ENCODE results near the gene DNPH1. TPM values are rescaled to one million over a fixed set of nuclear protein-coding genes. Genes with fewer than 3 reads are reported as not detected.

The DNPH1 gene
- total and polyA plus RNA-seq, 2 donors (not counting 3 experiments of a cell fraction or from before 2014, with no cell fraction given) = 37.7 to 120 TPM

GRCh38 chr6:43205849-43206248 is 23.4 kb downstream of the DNPH1 start:
- Histone ChIP-seq H2AFZ (ENCODE audit: low read depth, low read length) (no peak overlapping the region), H4K20me1 (replicated peaks; ENCODE audit: control insufficient read depth, extremely low read depth, insufficient read depth, low read length) (no peaks in the 10 kb centered on the region), H3K4me3 (replicated peaks in 1 of 3; ENCODE audit: insufficient read depth in 1 of 3, low read depth in 1 of 3, low read length in 3 of 3) (no peak overlapping the region), H3K4me2 (ENCODE audit: insufficient read depth, low read length) (no peak overlapping the region), H3K9me1 (replicated peaks; ENCODE audit: control insufficient read depth, extremely low read depth, insufficient read depth, low read length) (no peaks in the 10 kb centered on the region), H3K27me3 (ENCODE audit: control insufficient read depth in 2 of 2, insufficient read depth in 2 of 2, low read length in 2 of 2) (no peaks in the 10 kb centered on the region), H3K27ac (ENCODE audit: insufficient read depth, low read depth, low read length) (no peak overlapping the region), H3K36me3 (ENCODE audit: control insufficient read depth in 2 of 2, extremely low read depth in 1 of 2, insufficient read depth in 2 of 2, low read length in 2 of 2) (peaks cover 0 to 7% of the 10 kb centered on the region in 2 experiments), H3K4me1 (ENCODE audit: control insufficient read depth, extremely low read depth, insufficient read depth, low read length) (peaks cover 3% of the 10 kb centered on the region), H3K79me2 (ENCODE audit: control insufficient read depth, insufficient read depth, low read length) (no peaks in the 10 kb centered on the region), H3K9ac (replicated peaks; ENCODE audit: extremely low read depth, insufficient read depth, low read length) (no peak overlapping the region), H3K9me3 (replicated peaks; ENCODE audit: control insufficient read depth, insufficient read depth, low read length) (no peaks in the 10 kb centered on the region)
- dilution Hi-C loops (cut with MboI; ENCODE audit: extremely low pct_ligation_motif_present, low sequenced_read_pairs) (no loop called here), intact Hi-C loops (cut with micrococcal nuclease) (no loop called here)
- FAIRE-seq (no peak), DNase-seq (ENCODE audit: low read depth, low spot score) (no peak)
- no TSS peak for BruUV-seq (replicated peaks)
- CTCF ChIA-PET = no interaction called here
- POLR2A ChIA-PET = interaction anchor here (0.7 kb wide), 1 partner anchor 10 kb away, joined by 3 read pairs; no protein-coding TSS in a partner anchor
- TF ChIP-seq MYC (IDR thresholded peaks at IDR 0.05; ENCODE audit: low read depth, low read length) (no peak), POLR2A (IDR thresholded peaks at IDR 0.05; ENCODE audit: low read depth, low read length) (no peak), EZH2 (IDR thresholded peaks at IDR 0.05; ENCODE audit: borderline replicate concordance, low read depth, low read length, severe bottlenecking) (no peak), POLR2AphosphoS5 (IDR thresholded peaks at IDR 0.05; ENCODE audit: insufficient read depth, low read depth, low read length) (no peak)

DNA sequence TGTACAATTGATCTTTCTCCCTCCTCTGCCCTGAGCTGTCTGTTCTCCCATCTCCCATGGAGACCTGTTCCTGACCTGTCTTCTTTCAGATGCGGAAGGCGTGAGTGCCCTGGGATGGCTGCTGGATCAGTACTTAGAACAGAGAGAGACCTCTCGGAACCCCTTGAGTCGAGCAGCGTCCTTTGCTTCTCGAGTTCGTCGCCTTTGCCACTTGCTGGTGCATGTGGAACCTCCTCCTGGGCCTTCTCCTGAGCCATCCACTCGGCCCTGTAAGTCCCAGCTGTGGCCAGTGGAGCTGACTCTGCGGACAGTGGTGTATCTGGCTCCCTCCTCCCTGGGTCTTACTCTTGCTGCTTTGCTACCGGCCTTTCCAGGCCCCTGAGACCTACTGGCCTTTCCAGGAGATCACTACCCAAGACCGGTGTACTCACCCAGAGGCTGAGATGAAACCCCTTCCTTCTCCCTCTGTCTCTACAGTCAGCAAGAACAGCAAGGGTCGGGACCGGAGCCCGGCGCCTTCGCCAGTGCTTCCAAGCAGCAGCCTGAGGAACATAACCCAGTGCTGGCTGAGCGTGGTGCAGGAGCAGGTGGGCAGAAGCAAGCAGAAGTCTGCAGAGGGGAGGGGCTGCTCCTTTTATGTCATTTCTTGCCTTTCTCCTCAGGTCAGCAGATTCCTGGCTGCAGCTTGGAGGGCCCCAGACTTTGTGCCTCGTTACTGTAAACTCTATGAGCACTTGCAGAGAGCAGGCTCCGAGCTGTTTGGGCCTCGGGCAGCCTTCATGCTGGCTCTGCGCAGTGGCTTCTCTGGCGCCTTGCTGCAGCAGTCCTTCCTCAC is 24.8 kb downstream of the DNPH1 start:
- Histone ChIP-seq H3K27ac (ENCODE audit: insufficient read depth, low read depth, low read length) (no peak overlapping the region), H3K4me3 (replicated peaks in 1 of 3; ENCODE audit: insufficient read depth in 1 of 3, low read depth in 1 of 3, low read length in 3 of 3) (no peak overlapping the region), H3K79me2 (ENCODE audit: control insufficient read depth, insufficient read depth, low read length) (no peaks in the 10 kb centered on the region), H2AFZ (ENCODE audit: low read depth, low read length) (no peak overlapping the region), H3K4me1 (ENCODE audit: control insufficient read depth, extremely low read depth, insufficient read depth, low read length) (no peaks in the 10 kb centered on the region), H3K9ac (replicated peaks; ENCODE audit: extremely low read depth, insufficient read depth, low read length) (no peak overlapping the region), H3K9me3 (replicated peaks; ENCODE audit: control insufficient read depth, insufficient read depth, low read length) (no peaks in the 10 kb centered on the region), H3K36me3 (ENCODE audit: control insufficient read depth in 2 of 2, extremely low read depth in 1 of 2, insufficient read depth in 2 of 2, low read length in 2 of 2) (peaks cover 0 to 15% of the 10 kb centered on the region in 2 experiments), H3K4me2 (ENCODE audit: insufficient read depth, low read length) (no peak overlapping the region), H4K20me1 (replicated peaks; ENCODE audit: control insufficient read depth, extremely low read depth, insufficient read depth, low read length) (no peaks in the 10 kb centered on the region), H3K9me1 (replicated peaks; ENCODE audit: control insufficient read depth, extremely low read depth, insufficient read depth, low read length) (no peaks in the 10 kb centered on the region), H3K27me3 (ENCODE audit: control insufficient read depth in 2 of 2, insufficient read depth in 2 of 2, low read length in 2 of 2) (no peaks in the 10 kb centered on the region)
- BruUV-seq (replicated peaks) = TSS peak; percentile 8
- DNase-seq (ENCODE audit: low read depth, low spot score) (no peak), FAIRE-seq (no peak)
- ChIA-PET CTCF (no interaction called here), POLR2A (no interaction called here)
- dilution Hi-C loops (cut with MboI; ENCODE audit: extremely low pct_ligation_motif_present, low sequenced_read_pairs) = no loop called here
- TF ChIP-seq POLR2AphosphoS5 (IDR thresholded peaks at IDR 0.05; ENCODE audit: insufficient read depth, low read depth, low read length) = no peak
- no peak for TF ChIP-seq CTCF (IDR thresholded peaks at IDR 0.05; ENCODE audit: extremely low read depth in 1 of 2, insufficient read depth in 1 of 2, low read depth in 1 of 2, low read length in 2 of 2)
- TF ChIP-seq POLR2A (IDR thresholded peaks at IDR 0.05; ENCODE audit: low read depth, low read length) = no peak
- no peak for TF ChIP-seq MYC (IDR thresholded peaks at IDR 0.05; ENCODE audit: low read depth, low read length)
- TF ChIP-seq GATA2 (IDR thresholded peaks at IDR 0.05; ENCODE audit: insufficient read depth, insufficient read length, low read depth, low read length) = no peak
- TF ChIP-seq EZH2 (IDR thresholded peaks at IDR 0.05; ENCODE audit: borderline replicate concordance, low read depth, low read length, severe bottlenecking) = no peak
- no peak for TF ChIP-seq FOS (IDR thresholded peaks at IDR 0.05; ENCODE audit: borderline replicate concordance, insufficient read depth, low read length)
- no peak for TF ChIP-seq JUN (IDR thresholded peaks at IDR 0.05; ENCODE audit: borderline replicate concordance, insufficient read depth, insufficient read length, low read depth)
- no peak for TF ChIP-seq MAX (IDR thresholded peaks at IDR 0.05; ENCODE audit: insufficient read depth, insufficient read length)
- intact Hi-C loops (cut with micrococcal nuclease) = no loop called here
